ENCODE data around the gene TXNRD1.

The TXNRD1 gene

DNA sequence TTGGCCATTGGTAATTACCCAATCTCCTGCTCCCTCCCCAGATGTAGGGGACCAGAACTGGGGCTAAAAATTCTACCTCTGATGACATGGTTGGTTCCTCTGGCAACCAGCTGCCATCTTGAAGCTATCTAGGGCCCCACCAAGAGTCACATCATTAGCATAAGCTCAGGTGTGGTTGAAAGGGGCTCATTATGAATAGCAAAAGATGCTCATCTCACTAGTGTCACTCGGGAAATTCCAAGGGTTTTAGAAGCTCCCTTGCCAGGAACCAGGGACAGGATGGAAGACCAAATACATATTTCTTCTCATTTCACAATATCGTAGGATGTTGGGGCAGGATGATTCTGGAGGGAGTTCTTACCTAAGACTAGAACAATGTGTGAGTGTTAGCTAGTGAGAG lies 126.6 kb downstream of the TXNRD1 start:
- H3K4me3 ChIP-seq (ENCODE audit: low read depth, low read length) = no peak overlapping the region
- DNase-seq (ENCODE audit: low read depth) = no peak
- TF ChIP-seq, protein P1, sequence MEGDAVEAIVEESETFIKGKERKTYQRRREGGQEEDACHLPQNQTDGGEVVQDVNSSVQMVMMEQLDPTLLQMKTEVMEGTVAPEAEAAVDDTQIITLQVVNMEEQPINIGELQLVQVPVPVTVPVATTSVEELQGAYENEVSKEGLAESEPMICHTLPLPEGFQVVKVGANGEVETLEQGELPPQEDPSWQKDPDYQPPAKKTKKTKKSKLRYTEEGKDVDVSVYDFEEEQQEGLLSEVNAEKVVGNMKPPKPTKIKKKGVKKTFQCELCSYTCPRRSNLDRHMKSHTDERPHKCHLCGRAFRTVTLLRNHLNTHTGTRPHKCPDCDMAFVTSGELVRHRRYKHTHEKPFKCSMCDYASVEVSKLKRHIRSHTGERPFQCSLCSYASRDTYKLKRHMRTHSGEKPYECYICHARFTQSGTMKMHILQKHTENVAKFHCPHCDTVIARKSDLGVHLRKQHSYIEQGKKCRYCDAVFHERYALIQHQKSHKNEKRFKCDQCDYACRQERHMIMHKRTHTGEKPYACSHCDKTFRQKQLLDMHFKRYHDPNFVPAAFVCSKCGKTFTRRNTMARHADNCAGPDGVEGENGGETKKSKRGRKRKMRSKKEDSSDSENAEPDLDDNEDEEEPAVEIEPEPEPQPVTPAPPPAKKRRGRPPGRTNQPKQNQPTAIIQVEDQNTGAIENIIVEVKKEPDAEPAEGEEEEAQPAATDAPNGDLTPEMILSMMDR (conservative IDR thresholded peaks at IDR 0.05; ENCODE audit: low read depth, low read length) = no peak

DNA sequence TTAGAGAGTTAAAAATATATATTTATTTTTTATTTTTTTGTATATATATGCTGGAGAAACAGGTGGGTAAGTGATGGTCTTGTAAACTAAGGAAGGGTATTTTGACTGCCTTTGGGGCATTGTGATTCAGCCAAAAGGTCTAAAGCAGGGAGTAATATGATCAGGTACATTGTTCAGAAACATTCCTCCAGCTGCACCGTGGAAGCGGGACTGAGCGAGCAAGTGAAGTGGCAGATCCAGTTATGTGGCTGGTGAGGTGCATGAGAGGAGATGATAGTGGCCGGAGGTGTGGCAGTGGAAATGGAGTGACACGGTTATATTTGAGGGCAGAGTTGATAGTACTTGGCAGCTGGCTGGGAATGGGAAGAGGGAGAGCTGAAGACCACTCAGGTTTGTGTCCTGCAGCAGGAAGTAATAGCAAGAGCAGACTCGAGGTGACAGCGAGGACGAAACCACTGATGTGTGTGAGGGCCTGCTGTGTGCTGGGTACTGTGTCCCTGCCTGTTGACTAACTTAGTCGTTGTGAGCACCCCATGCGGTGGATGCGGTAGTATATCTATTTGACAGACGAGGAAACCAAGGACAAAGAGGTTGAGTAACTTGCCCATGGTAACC lies 127.2 kb downstream of the TXNRD1 start:
- TF ChIP-seq, protein P1 (conservative IDR thresholded peaks at IDR 0.05; ENCODE audit: low read depth, low read length) = no peak
- DNase-seq (ENCODE audit: low read depth) = no peak
- H3K4me3 ChIP-seq (ENCODE audit: low read depth, low read length) = no peak overlapping the region

DNA sequence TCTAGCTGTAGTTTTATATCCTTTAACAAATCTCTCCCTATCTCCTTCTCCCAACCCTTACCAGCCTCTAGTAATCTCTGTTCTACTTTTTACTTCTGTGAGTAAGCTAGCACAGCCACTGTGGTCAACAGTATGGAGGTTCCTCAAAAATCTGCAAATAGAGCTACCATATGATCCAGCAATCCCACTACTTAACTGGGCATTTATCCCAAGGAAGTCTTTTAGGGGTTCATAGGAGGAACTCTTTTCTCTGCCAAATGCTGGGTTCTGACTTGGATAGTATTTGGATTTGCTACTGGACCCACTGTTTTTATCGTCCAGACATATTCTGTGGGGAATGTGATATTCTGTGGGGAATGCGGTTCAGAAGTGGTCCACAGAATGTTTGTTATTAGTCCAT lies 129.1 kb downstream of the TXNRD1 start:
- H3K4me3 ChIP-seq (ENCODE audit: low read depth, low read length) = no peak overlapping the region
- no peak for DNase-seq (ENCODE audit: low read depth)
- TF ChIP-seq, protein P1 (conservative IDR thresholded peaks at IDR 0.05; ENCODE audit: low read depth, low read length) = no peak

DNA sequence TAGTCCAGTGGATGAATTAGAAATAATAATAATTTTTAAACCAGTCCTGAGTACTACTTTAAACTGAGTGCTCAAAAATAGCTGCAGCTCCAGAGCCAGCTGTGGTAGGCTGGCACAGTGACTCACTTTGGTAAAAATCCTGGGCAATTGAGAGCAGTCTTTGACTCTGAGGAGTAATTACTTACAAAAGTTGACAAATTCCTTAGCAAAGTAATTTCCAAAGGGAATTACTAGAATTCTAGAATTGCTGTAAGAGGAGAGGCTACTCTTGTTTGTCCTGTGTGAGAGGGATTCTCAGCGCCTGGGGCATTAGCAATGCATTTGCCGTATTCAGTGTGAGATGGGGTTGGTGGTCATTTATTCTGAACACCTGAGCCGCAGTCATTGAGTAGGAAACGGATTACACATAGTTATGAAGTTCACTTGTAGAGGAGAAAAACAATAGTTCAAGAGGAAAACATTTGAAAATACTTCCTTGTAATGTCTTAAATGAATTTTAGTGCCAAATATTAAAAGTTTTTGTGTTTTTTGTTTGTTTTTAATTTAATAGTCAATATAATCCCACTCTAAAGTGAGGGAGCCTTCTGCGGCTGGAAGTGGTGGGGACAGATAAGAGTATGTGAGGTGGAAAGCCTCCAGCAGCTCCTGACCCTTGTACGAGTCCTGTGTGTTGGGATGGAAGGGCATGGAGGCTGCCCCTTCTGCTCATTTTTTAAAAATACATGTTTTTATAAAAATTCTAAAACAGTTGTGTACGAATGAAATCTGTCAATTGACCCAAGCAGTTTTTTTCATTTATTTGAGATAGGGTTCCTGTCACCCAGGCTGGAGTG lies 129.9 kb downstream of the TXNRD1 start:
- no peak for DNase-seq (ENCODE audit: low read depth)
- TF ChIP-seq, protein P1 (conservative IDR thresholded peaks at IDR 0.05; ENCODE audit: low read depth, low read length) = no peak

DNA sequence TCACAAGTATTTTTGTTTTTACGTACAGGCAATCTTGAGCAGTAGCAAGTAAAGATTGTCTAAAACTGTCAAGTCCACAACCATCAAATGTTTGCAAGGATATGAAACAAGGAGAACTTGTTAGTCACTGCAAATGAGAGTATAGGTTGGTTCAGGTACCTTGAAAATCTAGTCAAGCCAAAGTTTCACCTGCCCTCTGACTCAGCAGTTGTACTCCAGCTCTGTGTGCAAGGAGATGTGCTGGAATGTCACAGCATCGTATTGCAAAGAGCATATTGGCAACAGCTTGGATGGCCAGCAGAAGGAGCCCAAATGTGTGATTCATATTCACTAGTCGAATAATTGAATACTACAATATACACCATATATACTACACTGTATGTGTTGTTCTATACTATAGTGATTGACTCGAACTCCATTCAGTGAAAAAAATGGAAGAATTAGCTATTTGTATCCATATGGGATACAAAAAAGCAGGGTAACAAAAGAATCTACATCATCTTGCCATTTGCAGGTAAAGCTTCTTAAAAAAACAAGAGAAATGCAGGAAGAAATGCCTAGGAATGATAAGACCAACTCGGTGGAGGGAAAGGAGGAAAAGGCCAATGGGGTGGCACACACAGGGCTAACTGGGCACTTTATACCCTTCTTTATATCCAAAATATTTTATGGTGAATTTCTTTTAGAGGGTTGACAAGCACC lies 131.9 kb downstream of the TXNRD1 start:
- DNase-seq (ENCODE audit: low read depth) = peak; percentile 63
- TF ChIP-seq, protein P1 (conservative IDR thresholded peaks at IDR 0.05; ENCODE audit: low read depth, low read length) = peak; percentile 18
- H3K4me3 ChIP-seq (ENCODE audit: low read depth, low read length) = no peak overlapping the region

More for the DNA sequence above, 129.9 kb downstream of the TXNRD1 start:
- no peak overlapping the region for H3K4me3 ChIP-seq (ENCODE audit: low read depth, low read length)

DNA sequence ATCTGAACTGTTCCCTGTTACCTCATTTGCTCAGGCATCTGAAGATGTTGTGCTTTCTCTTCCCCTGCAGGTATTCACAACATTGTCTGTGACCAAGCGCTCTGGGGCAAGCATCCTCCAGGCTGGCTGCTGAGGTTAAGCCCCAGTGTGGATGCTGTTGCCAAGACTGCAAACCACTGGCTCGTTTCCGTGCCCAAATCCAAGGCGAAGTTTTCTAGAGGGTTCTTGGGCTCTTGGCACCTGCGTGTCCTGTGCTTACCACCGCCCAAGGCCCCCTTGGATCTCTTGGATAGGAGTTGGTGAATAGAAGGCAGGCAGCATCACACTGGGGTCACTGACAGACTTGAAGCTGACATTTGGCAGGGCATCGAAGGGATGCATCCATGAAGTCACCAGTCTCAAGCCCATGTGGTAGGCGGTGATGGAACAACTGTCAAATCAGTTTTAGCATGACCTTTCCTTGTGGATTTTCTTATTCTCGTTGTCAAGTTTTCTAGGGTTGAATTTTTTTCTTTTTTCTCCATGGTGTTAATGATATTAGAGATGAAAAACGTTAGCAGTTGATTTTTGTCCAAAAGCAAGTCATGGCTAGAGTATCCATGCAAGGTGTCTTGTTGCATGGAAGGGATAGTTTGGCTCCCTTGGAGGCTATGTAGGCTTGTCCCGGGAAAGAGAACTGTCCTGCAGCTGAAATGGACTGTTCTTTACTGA lies 132.9 kb downstream of the TXNRD1 start:
- H3K4me3 ChIP-seq (ENCODE audit: low read depth, low read length) = no peak overlapping the region
- no peak for DNase-seq (ENCODE audit: low read depth)
- TF ChIP-seq, protein P1 (conservative IDR thresholded peaks at IDR 0.05; ENCODE audit: low read depth, low read length) = no peak

Measured in choroid plexus epithelial cell (primary cell).